ENCODE data around the gene GALNT16.

GALNT16 gene

GRCh38 chr14:69349091-69349777 lies 89.3 kb downstream of the GALNT16 start:
- TF ChIP-seq MAX (IDR thresholded peaks at IDR 0.05; ENCODE audit: low read depth, low read length) (no peak), POLR2A (IDR thresholded peaks at IDR 0.05; ENCODE audit: extremely low read depth, insufficient read length) (no peak), MYC (IDR thresholded peaks at IDR 0.05; ENCODE audit: low read depth, low read length) (no peak)
- H3K4me3 ChIP-seq (ENCODE audit: low read depth, low read length): no peak overlapping the region
- no peak for DNase-seq (ENCODE audit: low read depth)

DNA sequence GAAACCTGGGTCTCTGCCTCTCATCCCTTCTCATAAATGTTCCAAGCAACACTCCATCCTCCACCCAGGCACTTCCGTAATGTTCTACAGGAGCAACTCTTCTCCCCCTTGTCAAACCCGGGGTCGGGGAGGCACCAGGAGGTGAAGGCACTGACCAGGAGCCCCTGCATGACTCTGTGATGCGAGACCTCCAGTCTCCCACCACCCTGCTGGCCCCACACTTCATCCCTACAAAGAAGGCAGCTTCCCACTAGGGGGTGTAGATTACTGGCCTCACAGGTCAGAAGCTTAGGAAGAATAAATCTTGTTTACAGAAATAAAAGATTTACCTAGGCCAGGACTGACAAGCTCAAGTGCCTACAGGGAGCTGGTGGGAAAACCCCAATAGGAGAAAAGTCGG lies 90.9 kb downstream of the GALNT16 start:
- no peak overlapping the region for H3K4me3 ChIP-seq (ENCODE audit: low read depth, low read length)
- TF ChIP-seq MAX (IDR thresholded peaks at IDR 0.05; ENCODE audit: low read depth, low read length): no peak
- TF ChIP-seq MYC (IDR thresholded peaks at IDR 0.05; ENCODE audit: low read depth, low read length): no peak
- no peak for TF ChIP-seq POLR2A (IDR thresholded peaks at IDR 0.05; ENCODE audit: extremely low read depth, insufficient read length)
- no peak for TF ChIP-seq CTCF (IDR thresholded peaks at IDR 0.05; ENCODE audit: low read depth, low read length)
- no peak for DNase-seq (ENCODE audit: low read depth)

DNA sequence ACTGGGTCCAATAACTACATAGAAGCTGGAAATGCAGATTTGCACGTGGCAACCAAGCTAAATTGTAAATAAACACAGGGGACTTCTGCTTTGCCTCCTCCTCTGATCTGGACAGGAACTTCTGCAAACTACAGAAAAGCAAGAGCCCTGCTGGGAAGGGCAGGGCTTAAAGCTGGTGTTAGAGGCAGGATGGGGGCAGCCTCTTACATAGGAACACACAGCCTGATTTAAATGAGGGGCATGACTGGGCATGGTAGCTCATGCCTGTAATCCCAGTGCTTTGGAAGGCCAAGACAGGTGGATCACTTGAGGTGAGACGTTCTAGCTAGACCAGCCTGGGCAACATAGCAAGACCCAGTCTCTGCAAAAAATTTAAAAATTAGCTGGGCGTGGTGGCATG lies 91.4 kb downstream of the GALNT16 start:
- peak; percentile 59 for DNase-seq (ENCODE audit: low read depth)
- TF ChIP-seq MAX (IDR thresholded peaks at IDR 0.05; ENCODE audit: low read depth, low read length) (peak; percentile 92), POLR2A (IDR thresholded peaks at IDR 0.05; ENCODE audit: extremely low read depth, insufficient read length) (no peak), CTCF (IDR thresholded peaks at IDR 0.05; ENCODE audit: low read depth, low read length) (no peak), MYC (IDR thresholded peaks at IDR 0.05; ENCODE audit: low read depth, low read length) (peak; percentile 56)
- H3K4me3 ChIP-seq (ENCODE audit: low read depth, low read length): no peak overlapping the region

- no peak for TF ChIP-seq CTCF (IDR thresholded peaks at IDR 0.05; ENCODE audit: low read depth, low read length)
- TF ChIP-seq POLR2A (IDR thresholded peaks at IDR 0.05; ENCODE audit: extremely low read depth, insufficient read length): no peak
- TF ChIP-seq MYC (IDR thresholded peaks at IDR 0.05; ENCODE audit: low read depth, low read length): no peak
- no peak for TF ChIP-seq MAX (IDR thresholded peaks at IDR 0.05; ENCODE audit: low read depth, low read length)
Measured at GRCh38 chr14:69351911-69352310, 92.0 kb downstream of the GALNT16 start.

GRCh38 chr14:69353168-69353567 lies 93.2 kb downstream of the GALNT16 start:
- TF ChIP-seq MAX (IDR thresholded peaks at IDR 0.05; ENCODE audit: low read depth, low read length): no peak
- TF ChIP-seq MYC (IDR thresholded peaks at IDR 0.05; ENCODE audit: low read depth, low read length): no peak
- TF ChIP-seq CTCF (IDR thresholded peaks at IDR 0.05; ENCODE audit: low read depth, low read length): no peak
- no peak for TF ChIP-seq POLR2A (IDR thresholded peaks at IDR 0.05; ENCODE audit: extremely low read depth, insufficient read length)
- no peak overlapping the region for H3K4me3 ChIP-seq (ENCODE audit: low read depth, low read length)
- no peak for DNase-seq (ENCODE audit: low read depth)

More at GRCh38 chr14:69351911-69352310, 92.0 kb downstream of the GALNT16 start:
- DNase-seq (ENCODE audit: low read depth): no peak
- H3K4me3 ChIP-seq (ENCODE audit: low read depth, low read length): no peak overlapping the region

DNA sequence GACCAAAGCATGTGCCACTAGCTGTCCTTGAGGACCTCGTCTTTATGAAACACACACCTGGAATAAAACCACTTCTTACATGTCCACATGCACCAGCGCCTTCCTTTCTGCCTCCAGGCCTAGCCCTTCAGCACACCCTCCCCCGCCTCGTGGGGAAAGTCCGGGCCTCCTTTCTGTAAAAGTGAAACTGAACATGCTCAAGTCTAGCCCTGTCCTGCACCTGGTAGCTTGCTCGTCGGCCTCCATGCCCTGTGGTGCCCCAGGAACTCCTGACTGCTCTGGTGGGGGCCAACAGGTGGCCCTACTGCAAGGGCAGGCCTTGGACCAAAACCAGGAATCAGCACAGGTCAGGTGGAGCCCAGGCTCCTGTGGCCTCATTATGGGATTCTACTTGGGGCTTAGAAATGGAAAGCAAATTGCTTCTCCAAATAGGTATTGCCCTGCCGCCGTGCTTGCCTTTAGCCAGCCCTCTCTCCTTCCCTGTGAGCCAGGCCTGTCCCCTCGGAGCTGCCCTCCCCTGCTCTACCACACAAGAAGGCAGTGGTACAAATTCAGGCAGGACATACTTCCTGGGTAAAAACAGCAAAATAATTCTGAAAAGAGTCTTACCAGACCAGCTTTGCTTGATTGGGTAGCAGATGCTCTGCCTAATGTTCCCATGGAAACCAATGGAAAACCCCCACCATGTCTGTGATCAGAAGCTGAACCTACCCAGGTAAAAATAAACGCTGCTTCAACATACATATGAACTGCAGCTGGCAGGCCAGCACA lies 94.6 kb downstream of the GALNT16 start:
- TF ChIP-seq CTCF (IDR thresholded peaks at IDR 0.05; ENCODE audit: low read depth, low read length) (no peak), MYC (IDR thresholded peaks at IDR 0.05; ENCODE audit: low read depth, low read length) (no peak), MAX (IDR thresholded peaks at IDR 0.05; ENCODE audit: low read depth, low read length) (peak; percentile 31; the same call in 1 of the 2 replicates)
- no peak for DNase-seq (ENCODE audit: low read depth)
- H3K4me3 ChIP-seq (ENCODE audit: low read depth, low read length): no peak overlapping the region

Measured in NB4 (cell line).